Stimulated activated CD4-positive, alpha-beta T cell treated with anti-CD3 and anti-CD28 coated beads, TNF-alpha, amount 100 ng/mL, for 24 hours (primary cell): ENCODE results near the gene JAKMIP1.

Experiments used
- DNase-seq, 3 experiments: peaks; one replicate each; pipeline ENCODE4 v3.0.0-alpha.2; 2020; ENCODE audit warnings: low read depth in 3 of 3

The JAKMIP1 gene

GRCh38 chr4:6065166-6065565 lies 135.2 kb downstream of the JAKMIP1 start:
- no peak for DNase-seq

- DNase-seq, result no peak
Measured at GRCh38 chr4:6064383-6064782, 136.0 kb downstream of the JAKMIP1 start.

DNA sequence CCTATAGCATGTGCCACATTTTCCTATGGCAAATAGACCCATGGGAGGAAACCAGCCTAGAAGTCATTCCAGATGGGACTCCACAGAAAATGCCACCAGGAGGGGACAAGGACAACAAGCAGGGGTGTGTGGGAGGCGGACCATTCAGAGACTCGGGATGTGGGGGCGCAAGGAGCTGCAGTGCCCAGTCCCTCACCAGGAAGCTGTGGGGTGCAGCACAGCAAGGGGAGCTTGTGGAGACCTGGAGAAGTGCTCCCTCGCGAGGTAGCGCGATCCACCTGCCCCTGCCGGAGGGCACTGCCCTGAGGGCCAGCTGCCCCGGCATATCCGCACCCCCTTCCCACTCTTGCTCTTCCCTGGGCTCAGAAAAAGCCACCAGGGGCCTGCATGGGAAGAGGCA lies 136.7 kb downstream of the JAKMIP1 start:
- no peak for DNase-seq

DNA sequence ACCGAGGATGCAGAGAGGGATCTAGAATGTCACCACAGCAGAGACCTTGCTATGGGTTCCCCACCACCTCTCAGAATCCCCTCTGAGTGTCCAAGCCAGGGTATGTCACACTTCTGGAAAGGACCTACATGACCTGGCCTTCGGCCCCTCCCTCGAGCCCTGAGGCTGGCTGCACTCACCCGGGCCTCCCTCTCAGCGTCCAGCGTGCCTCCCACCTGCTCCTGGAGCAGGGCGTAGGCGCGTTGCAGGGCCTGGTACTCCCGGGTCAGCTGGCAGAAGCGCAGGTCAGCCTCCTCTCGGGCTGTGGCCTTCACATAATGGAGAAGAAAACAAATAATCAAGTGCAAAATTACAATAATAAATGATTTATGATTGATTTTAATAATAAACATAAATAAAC lies 138.2 kb downstream of the JAKMIP1 start:
- no peak for DNase-seq

GRCh38 chr4:6059375-6059805 lies 141.0 kb downstream of the JAKMIP1 start:
- DNase-seq, result no peak

DNA sequence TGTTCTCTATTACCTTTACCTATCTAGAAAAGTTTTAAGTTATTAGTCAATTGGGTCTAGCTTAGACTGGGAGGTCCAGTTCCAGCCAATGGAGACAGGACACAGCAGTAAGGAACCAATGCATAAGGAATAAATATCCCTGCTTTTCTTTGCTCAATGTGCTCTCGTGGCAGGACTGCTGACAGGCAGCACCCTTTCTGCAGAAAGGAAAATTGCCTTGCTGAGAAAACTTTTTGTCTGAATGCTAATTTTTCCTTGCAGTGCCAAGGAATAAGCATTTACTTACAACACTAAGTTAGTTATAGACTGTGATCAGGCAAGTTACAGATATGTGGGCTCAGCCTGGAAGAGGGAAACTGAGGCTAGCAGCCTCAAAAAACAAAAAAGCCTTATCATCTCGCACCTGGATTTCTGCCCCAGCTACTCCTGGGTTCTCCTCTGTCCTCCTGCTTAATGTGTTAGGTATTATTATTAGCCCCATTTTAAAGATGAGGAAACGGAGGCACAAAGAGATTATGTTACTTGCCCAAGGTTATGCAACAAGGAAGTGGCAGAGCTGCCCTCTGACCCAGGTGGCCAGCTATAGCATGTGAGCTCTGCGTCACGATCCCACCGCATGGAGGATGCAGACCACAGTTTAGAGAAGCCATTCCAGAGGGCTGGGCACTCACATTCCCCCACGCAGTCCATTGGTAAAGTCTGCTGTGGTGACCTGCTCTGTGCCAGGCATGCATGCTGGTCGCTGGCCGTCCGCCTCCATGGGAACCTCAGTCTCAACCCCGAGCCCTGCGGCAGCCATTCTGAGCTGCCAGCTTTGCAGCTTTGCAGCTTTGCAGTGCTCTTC lies 141.6 kb downstream of the JAKMIP1 start:
- no peak for DNase-seq

DNA sequence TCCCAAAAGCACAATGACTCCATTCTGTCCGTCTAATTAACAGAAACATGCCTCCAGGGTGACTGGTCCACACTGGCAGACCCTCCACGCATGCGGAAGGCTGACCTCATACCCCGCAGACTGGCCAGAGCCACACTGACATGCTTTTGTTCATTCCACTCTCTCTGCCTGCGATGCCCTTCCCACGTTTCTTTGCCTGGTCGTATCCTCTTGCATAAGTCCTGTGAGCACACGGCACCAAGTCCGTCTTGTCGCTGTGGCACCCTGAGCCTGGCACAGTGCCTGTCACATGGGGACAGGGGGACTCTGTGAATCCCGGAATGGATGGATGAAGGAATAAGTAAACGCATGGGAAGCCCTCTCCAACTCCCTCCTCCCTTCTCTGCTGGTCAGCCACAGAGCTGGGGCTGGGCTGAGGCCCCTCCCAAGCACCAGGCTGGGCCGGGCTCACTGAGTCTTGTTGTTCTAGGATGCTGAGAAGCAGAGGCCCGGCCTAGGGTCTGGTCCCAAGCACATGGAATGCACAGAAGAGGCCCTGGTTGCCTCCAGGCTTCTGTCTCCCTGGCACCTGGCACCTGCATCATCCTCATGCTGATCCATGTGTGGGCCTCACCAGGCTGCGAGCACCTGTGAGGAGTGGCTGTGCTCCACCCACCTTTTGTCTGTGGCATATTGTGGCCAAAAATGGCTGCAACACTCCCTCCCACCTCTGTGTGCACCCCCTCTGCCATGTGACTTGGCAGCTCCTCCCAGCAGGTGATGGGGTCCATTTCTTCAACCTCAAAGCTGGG lies 143.2 kb downstream of the JAKMIP1 start:
- no peak for DNase-seq

DNA sequence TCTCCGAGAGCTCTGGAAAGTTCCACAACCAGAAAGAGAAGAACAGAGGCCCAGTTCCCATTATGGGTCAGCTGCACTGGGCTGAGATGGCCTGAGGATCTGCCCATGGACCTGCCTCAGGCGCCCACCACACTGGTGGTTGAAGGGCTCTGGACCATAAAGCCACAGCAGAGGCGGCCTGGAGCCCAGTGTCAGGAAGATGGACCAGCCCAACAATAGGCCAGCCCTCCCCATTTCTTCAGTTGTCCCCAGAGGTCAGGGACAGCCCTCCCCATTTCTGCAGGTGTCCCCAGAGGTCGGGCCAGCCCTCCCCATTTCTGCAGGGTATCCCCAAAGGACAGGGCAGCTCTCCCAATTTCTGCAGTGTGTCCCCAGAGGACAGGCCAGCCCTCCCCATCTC lies 144.9 kb downstream of the JAKMIP1 start:
- DNase-seq, result no peak

DNA sequence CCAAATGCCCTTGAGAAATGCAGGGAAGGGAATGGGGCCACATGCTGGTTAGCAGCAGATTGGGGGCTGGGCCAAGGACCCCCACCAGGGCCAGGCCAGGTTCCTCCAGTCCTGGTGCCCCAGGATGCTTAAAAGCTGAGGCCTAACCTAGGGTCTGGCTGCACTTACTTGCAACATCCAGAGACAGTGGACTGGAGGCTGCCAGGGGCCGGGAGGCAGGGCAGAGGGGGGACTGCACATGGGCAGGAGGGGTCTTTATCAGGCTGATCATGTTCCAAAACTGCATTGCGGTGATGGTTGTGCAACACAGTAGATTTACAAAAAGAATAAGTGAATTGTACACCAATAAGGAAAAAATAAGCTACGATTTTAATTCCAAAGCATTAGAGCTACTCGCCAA lies 145.3 kb downstream of the JAKMIP1 start:
- DNase-seq, result no peak

GRCh38 chr4:6054162-6054922 lies 146.0 kb downstream of the JAKMIP1 start:
- DNase-seq, result no peak

DNA sequence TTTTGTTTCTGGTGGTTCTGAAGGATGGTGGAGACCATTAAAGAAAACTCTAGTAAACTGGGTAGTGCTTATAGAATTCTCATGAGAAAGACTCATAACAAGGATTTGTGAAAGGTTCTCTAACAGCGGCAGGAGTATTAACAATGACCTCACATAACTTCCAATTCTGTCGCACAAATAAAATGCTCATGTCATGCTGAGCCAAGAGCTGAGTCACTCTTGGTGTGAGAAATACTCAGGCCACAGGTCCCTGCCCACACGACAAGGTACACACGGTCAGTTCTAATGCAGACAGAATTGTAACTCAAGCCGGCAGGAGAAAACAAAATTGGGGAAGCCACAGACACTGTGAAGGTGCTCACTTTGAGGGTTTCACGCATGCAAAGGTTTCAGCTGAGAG lies 147.7 kb downstream of the JAKMIP1 start:
- no peak for DNase-seq

DNA sequence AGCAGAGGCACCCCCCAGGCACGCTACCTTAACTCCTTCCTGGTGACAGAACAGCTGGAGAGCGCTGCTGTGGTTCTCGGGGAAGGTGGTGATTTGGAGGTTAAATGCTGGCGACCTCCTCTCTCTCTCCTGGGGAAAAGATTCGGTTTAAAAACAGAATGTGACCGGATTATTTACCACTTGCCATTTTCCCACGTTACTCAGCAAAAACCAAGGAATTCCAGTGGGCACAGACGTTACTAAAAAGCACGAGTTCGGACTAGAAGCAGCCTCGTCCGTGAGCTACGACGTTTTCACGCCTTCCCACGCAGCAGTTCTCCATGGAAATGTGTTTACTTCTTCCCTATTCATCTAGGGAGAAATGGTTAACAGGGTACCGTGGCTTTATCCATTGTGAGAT lies 149.8 kb downstream of the JAKMIP1 start:
- DNase-seq, result no peak

DNA sequence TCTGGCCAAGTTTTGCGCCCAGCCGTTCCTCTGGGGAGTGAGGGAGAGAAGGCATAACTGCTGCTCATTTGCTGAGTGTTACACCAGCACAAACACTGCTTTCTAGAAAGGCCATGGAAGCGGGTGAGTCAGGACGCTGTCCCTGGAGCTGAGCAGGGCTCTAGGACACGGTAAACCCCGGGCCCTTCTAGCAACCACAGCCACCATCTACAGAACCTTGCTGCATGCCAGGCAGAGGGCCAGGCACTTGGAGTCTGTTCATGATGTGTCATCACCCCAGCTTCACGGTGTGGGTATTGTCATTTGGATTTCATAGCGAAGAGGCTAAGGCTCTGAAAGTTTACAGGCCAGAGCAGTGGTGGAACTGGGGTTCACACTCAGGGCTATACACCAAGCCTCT lies 150.4 kb downstream of the JAKMIP1 start:
- no peak for DNase-seq

DNA sequence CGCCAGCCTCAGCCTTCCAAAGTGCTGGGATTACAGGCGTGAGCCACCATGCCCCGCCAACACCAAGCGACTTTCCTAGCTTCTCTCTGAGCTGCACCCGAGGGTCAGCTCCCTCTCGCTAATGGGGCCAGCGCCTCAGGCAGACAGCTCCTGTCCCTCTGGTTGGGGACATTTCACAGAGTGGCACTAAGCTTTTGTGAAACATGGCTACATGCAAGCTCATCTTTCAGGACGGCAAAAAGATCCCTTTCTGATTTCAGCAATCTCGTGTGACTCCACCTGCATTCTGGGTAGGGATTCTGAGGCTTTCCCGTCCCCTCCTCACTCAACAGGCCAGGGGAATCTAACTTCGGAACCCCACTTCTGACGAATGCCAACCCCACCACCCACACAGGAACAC lies 151.1 kb downstream of the JAKMIP1 start:
- no peak for DNase-seq

DNA sequence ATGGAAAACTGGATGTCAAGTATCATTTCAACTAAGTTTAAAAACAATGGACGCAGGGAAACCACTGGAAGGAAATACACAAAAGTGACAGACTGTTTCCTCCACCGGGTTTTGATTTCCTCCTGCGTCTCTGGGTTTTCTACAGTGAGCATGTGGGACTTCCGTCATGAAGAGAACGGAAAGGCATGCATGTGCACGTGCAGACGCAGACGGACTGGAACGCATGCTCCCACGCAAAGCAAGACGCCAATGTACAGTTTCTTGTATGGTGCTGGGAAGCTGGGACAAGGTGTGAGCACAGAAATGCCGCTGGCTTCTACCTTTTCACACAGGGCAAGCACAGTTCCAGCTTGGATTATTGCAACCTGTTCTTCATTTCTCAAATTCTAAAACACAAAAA lies 151.8 kb downstream of the JAKMIP1 start:
- no peak for DNase-seq

GRCh38 chr4:6047130-6047673 lies 153.1 kb downstream of the JAKMIP1 start:
- DNase-seq, result no peak

GRCh38 chr4:6046526-6047129 lies 153.7 kb downstream of the JAKMIP1 start:
- DNase-seq, result no peak

- no peak for DNase-seq
Measured at GRCh38 chr4:6044805-6045204, 155.5 kb downstream of the JAKMIP1 start.

- DNase-seq, result no peak
Measured at GRCh38 chr4:6044276-6044675, 156.1 kb downstream of the JAKMIP1 start.

GRCh38 chr4:6043843-6044242 lies 156.5 kb downstream of the JAKMIP1 start:
- DNase-seq, result no peak

DNA sequence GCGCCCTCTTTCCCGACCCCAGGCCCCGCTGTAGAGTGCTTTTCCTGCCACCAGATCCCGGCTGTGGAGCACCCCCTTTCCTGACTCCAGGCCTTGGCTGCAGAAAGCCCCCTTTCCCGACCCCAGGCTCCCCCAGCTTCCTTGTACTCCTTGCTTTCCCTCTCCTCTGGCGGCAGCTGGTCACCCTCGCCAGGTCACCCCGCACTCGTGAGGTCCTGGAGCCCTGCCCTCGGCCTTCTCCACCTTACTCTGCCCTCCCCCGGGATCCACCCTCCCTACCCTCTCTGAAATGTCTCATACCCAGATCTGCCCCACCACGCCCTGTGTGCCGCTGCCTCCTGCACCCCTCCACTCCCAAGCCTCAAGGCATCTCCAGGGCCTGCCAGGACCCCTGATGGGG lies 157.2 kb downstream of the JAKMIP1 start:
- DNase-seq, result no peak
